GM11168 (cell line): ENCODE results near the gene WIPF3.
"Not testable (repeated sequence)": the region's sequence is repeated elsewhere in the genome, so short reads cannot be mapped to it uniquely, and the experiment has no call there.

Experiments
- in situ Hi-C: fragments of 300-500 bp; cut with MboI; formaldehyde crosslinking; loops from one replicate; pipeline ENCODE4 v1.12.0; 2022; ENCODE audit warnings: low sequenced_read_pairs; ENCODE audit not compliant: unreplicated experiment

The WIPF3 gene

GRCh38 chr7:29940199-29940598, 133.9 kb downstream of the WIPF3 start:
- in situ Hi-C loops: no loop called here

- in situ Hi-C loops: no loop called here
Measured at GRCh38 chr7:29945259-29945809, 139.0 kb downstream of the WIPF3 start.

- in situ Hi-C loops: no loop called here
Measured at GRCh38 chr7:29946428-29947186, 140.3 kb downstream of the WIPF3 start.

GRCh38 chr7:29948587-29948986, 142.3 kb downstream of the WIPF3 start:
- in situ Hi-C loops: no loop called here

- in situ Hi-C loops: no loop called here
Measured at GRCh38 chr7:29950480-29950879, 144.2 kb downstream of the WIPF3 start.

- in situ Hi-C loops: no loop called here
Measured at GRCh38 chr7:29951206-29951605, 144.9 kb downstream of the WIPF3 start.

GRCh38 chr7:29953726-29954347, 147.5 kb downstream of the WIPF3 start:
- in situ Hi-C loops: no loop called here

GRCh38 chr7:29955075-29955792, 148.9 kb downstream of the WIPF3 start:
- in situ Hi-C loops: no loop called here

GRCh38 chr7:29955799-29956486, 149.6 kb downstream of the WIPF3 start:
- in situ Hi-C loops: no loop called here

- in situ Hi-C loops: no loop called here
Measured at GRCh38 chr7:29956487-29956836, 150.2 kb downstream of the WIPF3 start.

GRCh38 chr7:29957521-29958310, 151.4 kb downstream of the WIPF3 start:
- in situ Hi-C loops: no loop called here

GRCh38 chr7:29958667-29959358, 152.5 kb downstream of the WIPF3 start:
- in situ Hi-C loops: no loop called here

- in situ Hi-C loops: not testable (repeated sequence)
Measured at GRCh38 chr7:29961611-29962010, 155.3 kb downstream of the WIPF3 start.

GRCh38 chr7:29962035-29962434, 155.7 kb downstream of the WIPF3 start:
- in situ Hi-C loops: no loop called here

- in situ Hi-C loops: no loop called here
Measured at GRCh38 chr7:29965030-29965429, 158.7 kb downstream of the WIPF3 start.
